GM12878 (cell line): ENCODE results near the gene CAST.

ENCODE experiments used
- CTCF ChIP-seq, 3 experiments: IDR thresholded peaks in 2 of 3; conservative IDR thresholded peaks in 1 of 3; 2 replicates each; pipeline ENCODE4 v1.5.1; 2011; ENCODE audit warnings: low read depth in 3 of 3, low read length in 3 of 3, mild to moderate bottlenecking in 3 of 3, control low read depth in 2 of 3, moderate library complexity in 2 of 3, inconsistent platforms in 1 of 3, mixed read lengths in 1 of 3; ENCODE audit not compliant: control insufficient read depth in 2 of 3, insufficient read depth in 1 of 3; ENCODE audit errors: extremely low read depth in 1 of 3
- EP300 ChIP-seq, 2 experiments: fragments of 150-350 bp in 1 of 2; IDR thresholded peaks; 2 replicates each; pipeline ENCODE4 v1.6.1; 2011 to 2012; ENCODE audit warnings: low read depth in 2 of 2, low read length in 2 of 2, borderline replicate concordance in 1 of 2, improper control_type of control experiment in 1 of 2, inconsistent platforms in 1 of 2; ENCODE audit not compliant: control insufficient read depth in 1 of 2
- EZH2 ChIP-seq: IDR thresholded peaks from 2 replicates; pipeline ENCODE4 v1.6.1; 2012; ENCODE audit warnings: low read depth, mild to moderate bottlenecking, control low read depth, inconsistent platforms, low read length, borderline replicate concordance; ENCODE audit not compliant: control insufficient read depth
- JUND ChIP-seq: IDR thresholded peaks from 2 replicates; pipeline ENCODE4 v1.6.1; 2012; ENCODE audit warnings: low read depth, mild to moderate bottlenecking, low read length, improper control_type of control experiment, moderate library complexity
- POLR2AphosphoS5 ChIP-seq: IDR thresholded peaks from 2 replicates; pipeline ENCODE4 v1.6.1; 2011; ENCODE audit warnings: mild to moderate bottlenecking, low read length, inconsistent platforms
- SREBF2 ChIP-seq: IDR thresholded peaks from 2 replicates; pipeline ENCODE4 v1.6.1; 2012; ENCODE audit warnings: mild to moderate bottlenecking, low read length
- TCF12 ChIP-seq: IDR thresholded peaks from 2 replicates; pipeline ENCODE4 v1.6.1; 2011; ENCODE audit warnings: low read depth, mild to moderate bottlenecking, low read length
- WRNIP1 ChIP-seq: IDR thresholded peaks from 2 replicates; pipeline ENCODE4 v1.6.1; 2011; ENCODE audit warnings: low read depth, low read length, improper control_type of control experiment, borderline replicate concordance
- ZNF274 ChIP-seq: IDR thresholded peaks from one replicate; pipeline ENCODE4 v1.8.0; 2011; ENCODE audit not compliant: insufficient read length, insufficient read depth
- TF ChIP-seq, protein P1 (sequence below): fragments of 450-650 bp; IDR thresholded peaks from 2 replicates; pipeline ENCODE4 v1.6.1; 2016; ENCODE audit warnings: mild to moderate bottlenecking

- no peak for TF ChIP-seq CTCF (IDR thresholded peaks at IDR 0.05 in 2 of 3, conservative IDR thresholded peaks at IDR 0.05 in 1 of 3; ENCODE audit: control insufficient read depth in 2 of 3, extremely low read depth in 1 of 3, insufficient read depth in 1 of 3, low read depth in 3 of 3, low read length in 3 of 3)
- no peak for TF ChIP-seq EZH2
- no peak for TF ChIP-seq POLR2AphosphoS5
- TF ChIP-seq SREBF2 = no peak
- TF ChIP-seq WRNIP1 = no peak
- TF ChIP-seq, protein P1, sequence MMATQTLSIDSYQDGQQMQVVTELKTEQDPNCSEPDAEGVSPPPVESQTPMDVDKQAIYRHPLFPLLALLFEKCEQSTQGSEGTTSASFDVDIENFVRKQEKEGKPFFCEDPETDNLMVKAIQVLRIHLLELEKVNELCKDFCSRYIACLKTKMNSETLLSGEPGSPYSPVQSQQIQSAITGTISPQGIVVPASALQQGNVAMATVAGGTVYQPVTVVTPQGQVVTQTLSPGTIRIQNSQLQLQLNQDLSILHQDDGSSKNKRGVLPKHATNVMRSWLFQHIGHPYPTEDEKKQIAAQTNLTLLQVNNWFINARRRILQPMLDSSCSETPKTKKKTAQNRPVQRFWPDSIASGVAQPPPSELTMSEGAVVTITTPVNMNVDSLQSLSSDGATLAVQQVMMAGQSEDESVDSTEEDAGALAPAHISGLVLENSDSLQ = no peak
- TF ChIP-seq JUND = no peak
- TF ChIP-seq EP300 (IDR thresholded peaks at IDR 0.05; ENCODE audit: borderline replicate concordance in 1 of 2, control insufficient read depth in 1 of 2, low read depth in 2 of 2, low read length in 2 of 2) = no peak
- TF ChIP-seq TCF12 = no peak
- TF ChIP-seq ZNF274 = no peak
Observed at GRCh38 chr5:96628406-96628805, 33.8 kb upstream of the CAST start.
